HEK293 (cell line): ENCODE data around the gene MAPKAP1.

Source experiments
- CTCF ChIA-PET: fragments of 350-600 bp; formaldehyde crosslinking; extraction: SDS; loops from one replicate; lab custom pipeline; 2021; ENCODE audit warnings: antibody characterized with exemption; lab: Yijun Ruan, JAX
- POLR2A ChIA-PET: fragments of 300-600 bp; formaldehyde crosslinking; extraction: SDS; loops from one replicate; lab custom pipeline; 2020; ENCODE audit warnings: antibody characterized with exemption, inconsistent platforms; lab: Yijun Ruan, JAX
- H3K27ac ChIP-seq: fragments of 200-500 bp; sonication (Bioruptor generic); 2 replicates; pipeline ENCODE4 v1.5.1; 2014; ENCODE audit warnings: low read depth, low read length, control low read depth, inconsistent platforms; ENCODE audit errors: extremely low read depth
- H3K36me3 ChIP-seq, 2 experiments: fragments of 200-500 bp in 1 of 2; sonication (Bioruptor generic) in 1 of 2; 1 replicate in 1 of 2; 2 replicates in 1 of 2; pipeline ENCODE4 v1.5.1; 2014 to 2017; ENCODE audit warnings: inconsistent platforms in 2 of 2, low read length in 2 of 2; ENCODE audit not compliant: control insufficient read depth in 2 of 2, insufficient read depth in 1 of 2
- H3K4me1 ChIP-seq: fragments of 200-500 bp; sonication (Bioruptor generic); 2 replicates; pipeline ENCODE4 v1.5.1; 2014; ENCODE audit warnings: mild to moderate bottlenecking, low read length, inconsistent platforms; ENCODE audit not compliant: control insufficient read depth, insufficient read depth
- H3K4me3 ChIP-seq: 2 replicates; pipeline ENCODE4 v1.5.1; 2011; ENCODE audit warnings: low read depth, mild to moderate bottlenecking, control low read depth, low read length, moderate library complexity
- H3K9me3 ChIP-seq: fragments of 200-500 bp; sonication (Bioruptor generic); 2 replicates; pipeline ENCODE4 v1.5.1; 2014; ENCODE audit warnings: low read depth, low read length, inconsistent platforms; ENCODE audit not compliant: control insufficient read depth, insufficient read depth
- EGR2 ChIP-seq: fragments of 450-650 bp; formaldehyde crosslinking; IDR thresholded peaks from 2 replicates; pipeline ENCODE4 v1.5.1; 2016; ENCODE audit warnings: low read depth, missing biosample characterization, missing genetic modification characterization
- SETDB1 ChIP-seq: IDR thresholded peaks from one replicate; pipeline ENCODE4 v1.6.1; 2017; ENCODE audit warnings: mild to moderate bottlenecking, low read length, moderate library complexity, mixed read lengths; ENCODE audit not compliant: insufficient read length
- SP2 ChIP-seq: fragments of 450-650 bp; formaldehyde crosslinking; IDR thresholded peaks from 2 replicates; pipeline ENCODE4 v1.5.1; 2016; ENCODE audit warnings: missing biosample characterization, missing genetic modification characterization
- SP7 ChIP-seq: fragments of 450-650 bp; formaldehyde crosslinking; IDR thresholded peaks from 2 replicates; pipeline ENCODE4 v1.5.1; 2016; ENCODE audit warnings: missing biosample characterization, missing genetic modification characterization
- ZBTB20 ChIP-seq: fragments of 450-650 bp; formaldehyde crosslinking; IDR thresholded peaks from 2 replicates; pipeline ENCODE4 v1.5.1; 2016; ENCODE audit warnings: missing biosample characterization, missing genetic modification characterization
- ZFHX2 ChIP-seq: fragments of 450-650 bp; formaldehyde crosslinking; conservative IDR thresholded peaks from 2 replicates; pipeline ENCODE4 v1.5.1; 2016; ENCODE audit warnings: missing biosample characterization, missing genetic modification characterization
- ZFP69B ChIP-seq: fragments of 450-650 bp; formaldehyde crosslinking; IDR thresholded peaks from 2 replicates; pipeline ENCODE4 v1.5.1; 2016; ENCODE audit warnings: missing biosample characterization, missing genetic modification characterization
- ZIC2 ChIP-seq: fragments of 450-650 bp; formaldehyde crosslinking; IDR thresholded peaks from 2 replicates; pipeline ENCODE4 v1.5.1; 2016; ENCODE audit warnings: missing biosample characterization, missing genetic modification characterization
- ZNF157 ChIP-seq: fragments of 450-650 bp; formaldehyde crosslinking; IDR thresholded peaks from 2 replicates; pipeline ENCODE4 v1.5.1; 2016; ENCODE audit warnings: missing biosample characterization, missing genetic modification characterization
- ZNF19 ChIP-seq: fragments of 450-650 bp; formaldehyde crosslinking; IDR thresholded peaks from 2 replicates; pipeline ENCODE4; 2016; ENCODE audit warnings: missing biosample characterization, missing genetic modification characterization, low read depth
- ZNF221 ChIP-seq: fragments of 450-650 bp; formaldehyde crosslinking; IDR thresholded peaks from 2 replicates; pipeline ENCODE4 v1.5.1; 2017; ENCODE audit warnings: missing biosample characterization, missing genetic modification characterization, borderline replicate concordance
- ZNF274 ChIP-seq, 2 experiments: fragments of 200-500 bp in 1 of 2; fragments of 450-650 bp in 1 of 2; sonication (Bioruptor generic) in 1 of 2; formaldehyde crosslinking in 1 of 2; IDR thresholded peaks; 2 replicates each; pipeline versions ENCODE4 v1.5.1 to v1.6.1; 2014 to 2016; ENCODE audit warnings: borderline replicate concordance in 1 of 2, inconsistent platforms in 1 of 2, low read length in 1 of 2, missing biosample characterization in 1 of 2, missing genetic modification characterization in 1 of 2
- ZNF335 ChIP-seq: fragments of 450-650 bp; formaldehyde crosslinking; conservative IDR thresholded peaks from 2 replicates; pipeline ENCODE4 v1.5.1; 2016; ENCODE audit warnings: missing biosample characterization, missing genetic modification characterization
- ZNF354C ChIP-seq: fragments of 450-650 bp; formaldehyde crosslinking; IDR thresholded peaks from 2 replicates; pipeline ENCODE4 v1.5.1; 2016; ENCODE audit warnings: missing biosample characterization, missing genetic modification characterization, low read depth, borderline replicate concordance
- ZNF394 ChIP-seq: fragments of 450-650 bp; formaldehyde crosslinking; IDR thresholded peaks from 2 replicates; pipeline ENCODE4 v1.5.1; 2016; ENCODE audit warnings: missing biosample characterization, missing genetic modification characterization, mild to moderate bottlenecking, moderate library complexity, borderline replicate concordance
- ZNF501 ChIP-seq: fragments of 450-650 bp; formaldehyde crosslinking; IDR thresholded peaks from 2 replicates; pipeline ENCODE4 v1.5.1; 2016; ENCODE audit warnings: missing biosample characterization, missing genetic modification characterization
- ZNF510 ChIP-seq: fragments of 450-650 bp; formaldehyde crosslinking; IDR thresholded peaks from 2 replicates; pipeline ENCODE4 v1.5.1; 2018; ENCODE audit warnings: mild to moderate bottlenecking, missing genetic modification characterization, missing biosample characterization; ENCODE audit not compliant: insufficient replicate concordance
- ZNF768 ChIP-seq: fragments of 450-650 bp; formaldehyde crosslinking; IDR thresholded peaks from 2 replicates; pipeline ENCODE4 v1.5.1; 2018; ENCODE audit warnings: missing biosample characterization, mild to moderate bottlenecking, missing genetic modification characterization
- TF ChIP-seq, protein P1 (sequence below): fragments of 450-650 bp; formaldehyde crosslinking; IDR thresholded peaks from 2 replicates; pipeline ENCODE4 v1.5.1; 2017; ENCODE audit warnings: missing biosample characterization, mild to moderate bottlenecking, missing genetic modification characterization, moderate library complexity
- TF ChIP-seq, protein P2 (sequence below): fragments of 450-650 bp; formaldehyde crosslinking; IDR thresholded peaks from 2 replicates; pipeline ENCODE4 v1.5.1; 2016; ENCODE audit warnings: missing biosample characterization, missing genetic modification characterization
- TF ChIP-seq, protein P3 (sequence below): fragments of 450-650 bp; formaldehyde crosslinking; optimal IDR thresholded peaks from 2 replicates; pipeline ENCODE3; 2016; ENCODE audit warnings: missing biosample characterization, mild to moderate bottlenecking, missing genetic modification characterization
- TF ChIP-seq, protein P4 (sequence below): fragments of 450-650 bp; formaldehyde crosslinking; IDR thresholded peaks from 2 replicates; pipeline ENCODE4 v1.5.1; 2016; ENCODE audit warnings: missing biosample characterization, missing genetic modification characterization
- TF ChIP-seq, protein P5 (sequence below): fragments of 450-650 bp; formaldehyde crosslinking; IDR thresholded peaks from 2 replicates; pipeline ENCODE4 v1.5.1; 2016; ENCODE audit warnings: missing biosample characterization, missing genetic modification characterization, low read depth
- TF ChIP-seq, protein P6 (sequence below): fragments of 450-650 bp; formaldehyde crosslinking; IDR thresholded peaks from 2 replicates; pipeline ENCODE4 v1.5.1; 2016; ENCODE audit warnings: missing biosample characterization, missing genetic modification characterization

Gene MAPKAP1

DNA sequence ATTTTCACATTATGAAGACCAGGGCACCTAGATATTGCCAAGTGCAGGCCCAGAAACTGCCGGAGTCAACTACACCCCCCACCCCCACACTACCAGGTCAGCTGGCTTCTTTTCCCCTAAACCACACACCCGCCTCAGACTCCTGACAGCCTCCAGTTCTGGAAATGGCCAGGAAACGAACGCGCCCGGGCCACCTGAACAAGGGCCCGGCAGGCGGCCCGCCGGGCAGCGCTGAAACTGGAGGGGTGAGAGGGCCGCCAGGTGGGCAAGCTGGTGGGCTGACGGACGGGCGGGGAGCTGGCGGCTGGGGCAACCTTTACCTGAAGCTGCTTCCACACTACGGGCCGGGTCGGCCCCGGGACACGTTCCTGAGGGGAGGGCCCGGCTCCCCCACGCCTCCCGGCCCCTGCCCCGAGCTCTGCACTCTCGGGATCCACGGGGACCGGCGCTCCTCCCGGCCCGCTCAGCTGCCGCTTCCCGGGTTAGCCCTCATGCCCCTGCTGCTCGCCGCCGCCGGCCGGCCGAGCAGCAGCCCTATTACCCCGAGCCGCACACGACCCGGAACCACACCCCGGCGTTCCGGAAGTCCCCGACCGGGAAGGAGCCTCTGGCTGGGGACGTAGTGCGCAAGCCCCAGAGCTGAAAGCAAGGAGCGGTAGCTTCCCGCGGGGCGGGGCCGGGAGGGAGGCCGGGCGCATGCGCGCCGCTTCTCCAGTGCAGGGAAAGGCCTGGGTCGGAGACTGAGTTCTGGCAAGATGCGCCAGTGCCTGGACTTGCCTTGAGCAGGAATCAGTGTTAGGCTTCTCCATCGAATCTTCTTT is at the start of gene MAPKAP1:
Gene MAPKAP1 (minus strand): TSS at position 558 of the 821 bp plus-strand sequence. CDS start 34,634 bp downstream, outside the sequence.
- Histone ChIP-seq H3K4me1 (peaks cover 7% of the 10 kb centered on the region; the same call in 1 of the 2 replicates), H3K36me3 (no peaks in the 10 kb centered on the region), H3K4me3 (peak within 1 kb of the TSS; percentile 93), H3K9me3 (no peaks in the 10 kb centered on the region), H3K27ac (peak within 1 kb of the TSS; percentile 82)
- ChIA-PET CTCF (interaction anchor here (0.6 to 0.7 kb wide), 3 partner anchors 16 to 114 kb away, joined by 3 read pairs; no protein-coding TSS in a partner anchor), POLR2A (interaction anchor here (0.6 to 2.9 kb wide), 22 partner anchors 9 to 872 kb away, joined by 3 to 21 read pairs (median 4); no protein-coding TSS in a partner anchor)
- TF ChIP-seq ZNF510 (tag by site-specific recombination) (no peak), ZFP69B (tag by site-specific recombination) (no peak), SP2 (tag by site-specific recombination) (peak; percentile 72), ZNF274 (IDR thresholded peaks at IDR 0.05; ENCODE audit: low read length) (no peak), ZNF274 (tag by site-specific recombination; IDR thresholded peaks at IDR 0.05; ENCODE audit: borderline replicate concordance) (no peak), ZBTB20 (tag by site-specific recombination) (peak; percentile 78), ZNF157 (tag by site-specific recombination) (no peak), ZIC2 (0 out of 2 replicates have a peak, but pooled peaks have one; percentile 31), ZNF501 (tag by site-specific recombination) (no peak), SP7 (peak; percentile 51), ZNF768 (tag by site-specific recombination) (no peak), ZFHX2 (tag by site-specific recombination) (0 out of 2 replicates have a peak, but pooled peaks have one; percentile 9), ZNF335 (tag by site-specific recombination) (peak; percentile 96), ZNF354C (tag by site-specific recombination) (no peak), ZNF394 (tag by site-specific recombination) (peak; percentile 66; the same call in 1 of the 2 replicates), ZNF19 (no peak), ZNF221 (no peak), SETDB1 (no peak), EGR2 (tag by site-specific recombination) (no peak)
- TF ChIP-seq, protein P1, sequence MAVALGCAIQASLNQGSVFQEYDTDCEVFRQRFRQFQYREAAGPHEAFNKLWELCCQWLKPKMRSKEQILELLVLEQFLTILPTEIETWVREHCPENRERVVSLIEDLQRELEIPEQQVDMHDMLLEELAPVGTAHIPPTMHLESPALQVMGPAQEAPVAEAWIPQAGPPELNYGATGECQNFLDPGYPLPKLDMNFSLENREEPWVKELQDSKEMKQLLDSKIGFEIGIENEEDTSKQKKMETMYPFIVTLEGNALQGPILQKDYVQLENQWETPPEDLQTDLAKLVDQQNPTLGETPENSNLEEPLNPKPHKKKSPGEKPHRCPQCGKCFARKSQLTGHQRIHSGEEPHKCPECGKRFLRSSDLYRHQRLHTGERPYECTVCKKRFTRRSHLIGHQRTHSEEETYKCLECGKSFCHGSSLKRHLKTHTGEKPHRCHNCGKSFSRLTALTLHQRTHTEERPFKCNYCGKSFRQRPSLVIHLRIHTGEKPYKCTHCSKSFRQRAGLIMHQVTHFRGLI (tag by site-specific recombination): no peak
- TF ChIP-seq, protein P2, sequence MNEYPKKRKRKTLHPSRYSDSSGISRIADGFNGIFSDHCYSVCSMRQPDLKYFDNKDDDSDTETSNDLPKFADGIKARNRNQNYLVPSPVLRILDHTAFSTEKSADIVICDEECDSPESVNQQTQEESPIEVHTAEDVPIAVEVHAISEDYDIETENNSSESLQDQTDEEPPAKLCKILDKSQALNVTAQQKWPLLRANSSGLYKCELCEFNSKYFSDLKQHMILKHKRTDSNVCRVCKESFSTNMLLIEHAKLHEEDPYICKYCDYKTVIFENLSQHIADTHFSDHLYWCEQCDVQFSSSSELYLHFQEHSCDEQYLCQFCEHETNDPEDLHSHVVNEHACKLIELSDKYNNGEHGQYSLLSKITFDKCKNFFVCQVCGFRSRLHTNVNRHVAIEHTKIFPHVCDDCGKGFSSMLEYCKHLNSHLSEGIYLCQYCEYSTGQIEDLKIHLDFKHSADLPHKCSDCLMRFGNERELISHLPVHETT (tag by site-specific recombination): no peak
- TF ChIP-seq, protein P3, sequence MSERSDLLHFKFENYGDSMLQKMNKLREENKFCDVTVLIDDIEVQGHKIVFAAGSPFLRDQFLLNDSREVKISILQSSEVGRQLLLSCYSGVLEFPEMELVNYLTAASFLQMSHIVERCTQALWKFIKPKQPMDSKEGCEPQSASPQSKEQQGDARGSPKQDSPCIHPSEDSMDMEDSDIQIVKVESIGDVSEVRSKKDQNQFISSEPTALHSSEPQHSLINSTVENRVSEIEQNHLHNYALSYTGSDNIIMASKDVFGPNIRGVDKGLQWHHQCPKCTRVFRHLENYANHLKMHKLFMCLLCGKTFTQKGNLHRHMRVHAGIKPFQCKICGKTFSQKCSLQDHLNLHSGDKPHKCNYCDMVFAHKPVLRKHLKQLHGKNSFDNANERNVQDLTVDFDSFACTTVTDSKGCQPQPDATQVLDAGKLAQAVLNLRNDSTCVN: peak; percentile 50
- TF ChIP-seq, protein P4, sequence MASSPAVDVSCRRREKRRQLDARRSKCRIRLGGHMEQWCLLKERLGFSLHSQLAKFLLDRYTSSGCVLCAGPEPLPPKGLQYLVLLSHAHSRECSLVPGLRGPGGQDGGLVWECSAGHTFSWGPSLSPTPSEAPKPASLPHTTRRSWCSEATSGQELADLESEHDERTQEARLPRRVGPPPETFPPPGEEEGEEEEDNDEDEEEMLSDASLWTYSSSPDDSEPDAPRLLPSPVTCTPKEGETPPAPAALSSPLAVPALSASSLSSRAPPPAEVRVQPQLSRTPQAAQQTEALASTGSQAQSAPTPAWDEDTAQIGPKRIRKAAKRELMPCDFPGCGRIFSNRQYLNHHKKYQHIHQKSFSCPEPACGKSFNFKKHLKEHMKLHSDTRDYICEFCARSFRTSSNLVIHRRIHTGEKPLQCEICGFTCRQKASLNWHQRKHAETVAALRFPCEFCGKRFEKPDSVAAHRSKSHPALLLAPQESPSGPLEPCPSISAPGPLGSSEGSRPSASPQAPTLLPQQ (tag by site-specific recombination): no peak
- TF ChIP-seq, protein P5, sequence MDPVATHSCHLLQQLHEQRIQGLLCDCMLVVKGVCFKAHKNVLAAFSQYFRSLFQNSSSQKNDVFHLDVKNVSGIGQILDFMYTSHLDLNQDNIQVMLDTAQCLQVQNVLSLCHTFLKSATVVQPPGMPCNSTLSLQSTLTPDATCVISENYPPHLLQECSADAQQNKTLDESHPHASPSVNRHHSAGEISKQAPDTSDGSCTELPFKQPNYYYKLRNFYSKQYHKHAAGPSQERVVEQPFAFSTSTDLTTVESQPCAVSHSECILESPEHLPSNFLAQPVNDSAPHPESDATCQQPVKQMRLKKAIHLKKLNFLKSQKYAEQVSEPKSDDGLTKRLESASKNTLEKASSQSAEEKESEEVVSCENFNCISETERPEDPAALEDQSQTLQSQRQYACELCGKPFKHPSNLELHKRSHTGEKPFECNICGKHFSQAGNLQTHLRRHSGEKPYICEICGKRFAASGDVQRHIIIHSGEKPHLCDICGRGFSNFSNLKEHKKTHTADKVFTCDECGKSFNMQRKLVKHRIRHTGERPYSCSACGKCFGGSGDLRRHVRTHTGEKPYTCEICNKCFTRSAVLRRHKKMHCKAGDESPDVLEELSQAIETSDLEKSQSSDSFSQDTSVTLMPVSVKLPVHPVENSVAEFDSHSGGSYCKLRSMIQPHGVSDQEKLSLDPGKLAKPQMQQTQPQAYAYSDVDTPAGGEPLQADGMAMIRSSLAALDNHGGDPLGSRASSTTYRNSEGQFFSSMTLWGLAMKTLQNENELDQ: no peak
- TF ChIP-seq, protein P6, sequence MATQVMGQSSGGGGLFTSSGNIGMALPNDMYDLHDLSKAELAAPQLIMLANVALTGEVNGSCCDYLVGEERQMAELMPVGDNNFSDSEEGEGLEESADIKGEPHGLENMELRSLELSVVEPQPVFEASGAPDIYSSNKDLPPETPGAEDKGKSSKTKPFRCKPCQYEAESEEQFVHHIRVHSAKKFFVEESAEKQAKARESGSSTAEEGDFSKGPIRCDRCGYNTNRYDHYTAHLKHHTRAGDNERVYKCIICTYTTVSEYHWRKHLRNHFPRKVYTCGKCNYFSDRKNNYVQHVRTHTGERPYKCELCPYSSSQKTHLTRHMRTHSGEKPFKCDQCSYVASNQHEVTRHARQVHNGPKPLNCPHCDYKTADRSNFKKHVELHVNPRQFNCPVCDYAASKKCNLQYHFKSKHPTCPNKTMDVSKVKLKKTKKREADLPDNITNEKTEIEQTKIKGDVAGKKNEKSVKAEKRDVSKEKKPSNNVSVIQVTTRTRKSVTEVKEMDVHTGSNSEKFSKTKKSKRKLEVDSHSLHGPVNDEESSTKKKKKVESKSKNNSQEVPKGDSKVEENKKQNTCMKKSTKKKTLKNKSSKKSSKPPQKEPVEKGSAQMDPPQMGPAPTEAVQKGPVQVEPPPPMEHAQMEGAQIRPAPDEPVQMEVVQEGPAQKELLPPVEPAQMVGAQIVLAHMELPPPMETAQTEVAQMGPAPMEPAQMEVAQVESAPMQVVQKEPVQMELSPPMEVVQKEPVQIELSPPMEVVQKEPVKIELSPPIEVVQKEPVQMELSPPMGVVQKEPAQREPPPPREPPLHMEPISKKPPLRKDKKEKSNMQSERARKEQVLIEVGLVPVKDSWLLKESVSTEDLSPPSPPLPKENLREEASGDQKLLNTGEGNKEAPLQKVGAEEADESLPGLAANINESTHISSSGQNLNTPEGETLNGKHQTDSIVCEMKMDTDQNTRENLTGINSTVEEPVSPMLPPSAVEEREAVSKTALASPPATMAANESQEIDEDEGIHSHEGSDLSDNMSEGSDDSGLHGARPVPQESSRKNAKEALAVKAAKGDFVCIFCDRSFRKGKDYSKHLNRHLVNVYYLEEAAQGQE (tag by site-specific recombination): no peak
